OCI-LY1 (cell line): ENCODE data around the gene RBL1.

Source experiments
- EZH2 ChIP-seq: fragments of 200-600 bp; sonication (generic), shearing (Covaris generic); IDR thresholded peaks from 2 replicates; pipeline ENCODE4 v1.8.0; 2017; ENCODE audit warnings: borderline replicate concordance, mixed run types, mild to moderate bottlenecking, antibody characterized with exemption, low read length, moderate library complexity, mixed read lengths
- TF ChIP-seq, protein P1 (sequence below): fragments of 200-600 bp; sonication (generic), shearing (Covaris generic); IDR thresholded peaks from 2 replicates; pipeline ENCODE4 v1.5.1; 2017; ENCODE audit warnings: mild to moderate bottlenecking, antibody characterized with exemption, low read length, moderate library complexity, mixed read lengths

DNA sequence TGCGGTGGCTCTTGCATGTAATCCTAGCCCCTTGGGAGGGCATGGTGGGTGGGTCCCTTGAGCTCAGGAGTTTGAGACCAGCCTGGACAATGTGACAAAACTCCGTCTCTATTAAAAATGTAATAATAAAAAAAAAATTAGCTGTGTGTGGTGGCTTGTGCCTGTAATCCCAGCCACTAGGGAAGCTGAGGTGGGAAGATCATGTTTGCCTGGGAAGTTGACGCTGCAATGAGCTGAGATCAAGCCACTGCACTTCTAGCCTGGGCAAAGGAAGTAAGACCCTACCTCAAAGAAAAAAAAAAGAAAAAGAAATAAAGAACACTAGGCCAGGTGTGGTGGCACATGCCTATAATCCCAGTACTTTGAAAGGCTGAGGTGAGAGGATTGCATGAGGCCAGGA, 139.8 kb downstream of the RBL1 start:
- TF ChIP-seq EZH2 = no peak
- TF ChIP-seq, protein P1, sequence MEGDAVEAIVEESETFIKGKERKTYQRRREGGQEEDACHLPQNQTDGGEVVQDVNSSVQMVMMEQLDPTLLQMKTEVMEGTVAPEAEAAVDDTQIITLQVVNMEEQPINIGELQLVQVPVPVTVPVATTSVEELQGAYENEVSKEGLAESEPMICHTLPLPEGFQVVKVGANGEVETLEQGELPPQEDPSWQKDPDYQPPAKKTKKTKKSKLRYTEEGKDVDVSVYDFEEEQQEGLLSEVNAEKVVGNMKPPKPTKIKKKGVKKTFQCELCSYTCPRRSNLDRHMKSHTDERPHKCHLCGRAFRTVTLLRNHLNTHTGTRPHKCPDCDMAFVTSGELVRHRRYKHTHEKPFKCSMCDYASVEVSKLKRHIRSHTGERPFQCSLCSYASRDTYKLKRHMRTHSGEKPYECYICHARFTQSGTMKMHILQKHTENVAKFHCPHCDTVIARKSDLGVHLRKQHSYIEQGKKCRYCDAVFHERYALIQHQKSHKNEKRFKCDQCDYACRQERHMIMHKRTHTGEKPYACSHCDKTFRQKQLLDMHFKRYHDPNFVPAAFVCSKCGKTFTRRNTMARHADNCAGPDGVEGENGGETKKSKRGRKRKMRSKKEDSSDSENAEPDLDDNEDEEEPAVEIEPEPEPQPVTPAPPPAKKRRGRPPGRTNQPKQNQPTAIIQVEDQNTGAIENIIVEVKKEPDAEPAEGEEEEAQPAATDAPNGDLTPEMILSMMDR = no peak
